IPS DF 4.7 (cell line): ENCODE results near the gene CEP97.
"Not testable (repeated sequence)": the region's sequence is repeated elsewhere in the genome, so short reads cannot be mapped to it uniquely, and the experiment has no call there.

Experiments used
- DNase-seq: peaks from one replicate; pipeline ENCODE4 v3.0.0-alpha.2; 2013; ENCODE audit warnings: low spot score; ENCODE audit errors: extremely low read depth

The CEP97 gene

GRCh38 chr3:101724329-101725193 lies at the start of gene CEP97:
TSS of gene CEP97 (plus strand) at chr3:101724614. CDS start at chr3:101724677, 63 bp downstream.
- peak; percentile 53 for DNase-seq

GRCh38 chr3:101675709-101676215 lies 48.7 kb upstream of the CEP97 start:
- no peak for DNase-seq

GRCh38 chr3:101676216-101676764 lies 48.1 kb upstream of the CEP97 start:
- DNase-seq, result no peak

GRCh38 chr3:101676765-101677435 lies 47.5 kb upstream of the CEP97 start, which contains the start of gene ZBTB11:
TSS of gene ZBTB11 (minus strand) at chr3:101677132. CDS start at chr3:101676914, 218 bp downstream.
- peak; percentile 98 for DNase-seq

- no peak for DNase-seq
These were observed 46.8 kb upstream of the CEP97 start for GRCh38 chr3:101677436-101678286.

- not testable (repeated sequence) for DNase-seq
These were observed 45.6 kb upstream of the CEP97 start for GRCh38 chr3:101678837-101679236.

GRCh38 chr3:101680466-101680865 lies 43.9 kb upstream of the CEP97 start:
- no peak for DNase-seq

- no peak for DNase-seq
These were observed 39.4 kb upstream of the CEP97 start for GRCh38 chr3:101685050-101685400.

- DNase-seq, result no peak
These were observed 38.5 kb upstream of the CEP97 start for GRCh38 chr3:101685870-101686307.

GRCh38 chr3:101687142-101687931 lies 37.1 kb upstream of the CEP97 start:
- no peak for DNase-seq

- DNase-seq, result no peak
These were observed 35.1 kb upstream of the CEP97 start for GRCh38 chr3:101689286-101689685.

GRCh38 chr3:101690972-101691371 lies 33.4 kb upstream of the CEP97 start:
- no peak for DNase-seq

GRCh38 chr3:101691685-101692671 lies 32.4 kb upstream of the CEP97 start:
- DNase-seq, result not testable (repeated sequence)

GRCh38 chr3:101693540-101693939 lies 30.9 kb upstream of the CEP97 start:
- not testable (repeated sequence) for DNase-seq

- not testable (repeated sequence) for DNase-seq
These were observed 29.6 kb upstream of the CEP97 start for GRCh38 chr3:101694836-101695235.

GRCh38 chr3:101695779-101696372 lies 28.5 kb upstream of the CEP97 start:
- no peak for DNase-seq

GRCh38 chr3:101701696-101702634 lies 22.4 kb upstream of the CEP97 start:
- no peak for DNase-seq
